MM.1S (cell line): ENCODE results near the gene GSTCD.

Source experiments
- CTCF ChIP-seq: fragments of 300-600 bp; sonication (generic); IDR thresholded peaks from 2 replicates; pipeline ENCODE4 v1.5.1; 2016; ENCODE audit warnings: antibody characterized with exemption, low read length, mixed read lengths
- EZH2 ChIP-seq: fragments of 300-600 bp; sonication (generic); optimal IDR thresholded peaks from 2 replicates; pipeline ENCODE3; 2017; ENCODE audit warnings: low read depth, mild to moderate bottlenecking, antibody characterized with exemption, low read length, mixed read lengths
- EZH2phosphoT487 ChIP-seq: fragments of 300-600 bp; sonication (generic); IDR thresholded peaks from 2 replicates; pipeline ENCODE4 v1.6.1; 2018; ENCODE audit warnings: antibody characterized with exemption, low read length

DNA sequence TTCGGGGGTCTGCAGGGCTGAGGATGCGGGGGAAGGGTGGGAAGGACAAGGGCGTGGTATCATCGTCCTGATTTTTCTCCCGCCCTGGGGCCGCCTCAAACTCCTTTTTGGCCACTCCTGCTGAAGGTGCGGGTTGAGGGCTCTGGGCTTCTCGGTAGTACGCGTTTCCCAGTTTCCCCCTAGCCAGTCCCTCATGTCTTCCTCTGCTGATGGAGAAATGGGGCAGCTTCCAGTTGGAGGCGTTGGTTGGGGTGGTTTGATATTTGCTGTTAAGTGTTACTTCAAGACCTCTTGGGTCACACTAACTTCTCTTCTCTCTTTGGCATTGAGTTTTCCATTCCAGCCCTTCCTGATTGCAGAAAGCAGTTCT is 482 bp downstream of the GSTCD start:
- TF ChIP-seq CTCF (no peak), EZH2 (no peak), EZH2phosphoT487 (no peak)
